Neural crest cell (in vitro differentiated cells): ENCODE results near the gene CCDC91. TPM values are rescaled to one million over a fixed set of nuclear protein-coding genes. Genes with fewer than 3 reads are reported as not detected.

Experiments used
- DNase-seq: peaks from one replicate; pipeline ENCODE4 v3.0.0; 2021; ENCODE audit warnings: low read depth, mixed read lengths, low spot score
- H3K27ac Mint-ChIP-seq: one replicate; pipeline ENCODE4 v1.8.0; 2021; ENCODE audit warnings: mild to moderate bottlenecking, mixed read lengths; ENCODE audit not compliant: unreplicated experiment
- H3K27me3 Mint-ChIP-seq: 2 replicates; pipeline ENCODE4 v1.8.0; 2021; ENCODE audit warnings: low read depth, mild to moderate bottlenecking, mixed read lengths
- H3K36me3 Mint-ChIP-seq: 2 replicates; pipeline ENCODE4 v1.8.0; 2021; ENCODE audit warnings: low read depth, mild to moderate bottlenecking, mixed read lengths
- H3K4me1 Mint-ChIP-seq: 2 replicates; pipeline ENCODE4 v1.8.0; 2021; ENCODE audit warnings: mixed read lengths
- H3K4me3 Mint-ChIP-seq: one replicate; pipeline ENCODE4 v1.8.0; 2021; ENCODE audit warnings: mild to moderate bottlenecking, mixed read lengths
- H3K9me3 Mint-ChIP-seq: 2 replicates; pipeline ENCODE4 v1.8.0; 2021; ENCODE audit warnings: mixed read lengths
- CTCF ChIP-seq: fragments of 200-600 bp; sonication (generic); conservative IDR thresholded peaks from 2 replicates; pipeline ENCODE4 v1.5.0; 2021; ENCODE audit warnings: antibody characterized with exemption, mild to moderate bottlenecking
- total RNA-seq: library from RNA; stranded (reverse); gene quantifications from 2 replicates; pipeline ENCODE4 v1.2.1, GENCODE V29; 2021

CCDC91 gene
- total RNA-seq, 1 donor from 2014 or later, result 13.9 TPM

GRCh38 chr12:28164644-28165275 lies 25.5 kb upstream of the CCDC91 start:
- peaks cover 2% of the 10 kb centered on the region for H3K9me3 Mint-ChIP-seq
- H3K4me3 Mint-ChIP-seq, result no peak overlapping the region
- DNase-seq, result no peak
- no peaks in the 10 kb centered on the region for H3K36me3 Mint-ChIP-seq
- H3K4me1 Mint-ChIP-seq, result peaks cover 14% of the 10 kb centered on the region
- no peaks in the 10 kb centered on the region for H3K27me3 Mint-ChIP-seq
- no peak for TF ChIP-seq CTCF
- no peak overlapping the region for H3K27ac Mint-ChIP-seq

GRCh38 chr12:28167981-28168485 lies 22.2 kb upstream of the CCDC91 start:
- TF ChIP-seq CTCF, result no peak
- peak overlapping the region; percentile 50 for H3K27ac Mint-ChIP-seq

GRCh38 chr12:28171356-28172060 lies 18.7 kb upstream of the CCDC91 start:
- H3K9me3 Mint-ChIP-seq, result peaks cover 5% of the 10 kb centered on the region
- no peak overlapping the region for H3K4me3 Mint-ChIP-seq
- H3K4me1 Mint-ChIP-seq, result no peaks in the 10 kb centered on the region
- no peaks in the 10 kb centered on the region for H3K27me3 Mint-ChIP-seq
- DNase-seq, result no peak
- H3K36me3 Mint-ChIP-seq, result no peaks in the 10 kb centered on the region
- no peak overlapping the region for H3K27ac Mint-ChIP-seq
- TF ChIP-seq CTCF, result no peak

More at GRCh38 chr12:28167981-28168485, 22.2 kb upstream of the CCDC91 start:
- Mint-ChIP-seq H3K4me1 (no peaks in the 10 kb centered on the region), H3K36me3 (no peaks in the 10 kb centered on the region), H3K27me3 (no peaks in the 10 kb centered on the region), H3K4me3 (no peak overlapping the region), H3K9me3 (peaks cover 5% of the 10 kb centered on the region)
- no peak for DNase-seq

- Mint-ChIP-seq H3K4me1 (peaks cover 6% of the 10 kb centered on the region), H3K4me3 (no peak overlapping the region), H3K36me3 (no peaks in the 10 kb centered on the region), H3K27ac (no peak overlapping the region), H3K27me3 (no peaks in the 10 kb centered on the region), H3K9me3 (peaks cover 5% of the 10 kb centered on the region)
- TF ChIP-seq CTCF, result peak; percentile 80
- no peak for DNase-seq
Measured at GRCh38 chr12:28172434-28173030, 17.7 kb upstream of the CCDC91 start.

GRCh38 chr12:28173440-28173839 lies 16.8 kb upstream of the CCDC91 start:
- TF ChIP-seq CTCF, result no peak
- no peak overlapping the region for H3K27ac Mint-ChIP-seq
- no peaks in the 10 kb centered on the region for H3K27me3 Mint-ChIP-seq
- H3K9me3 Mint-ChIP-seq, result peaks cover 3% of the 10 kb centered on the region
- H3K4me3 Mint-ChIP-seq, result no peak overlapping the region
- no peak for DNase-seq
- no peaks in the 10 kb centered on the region for H3K36me3 Mint-ChIP-seq
- peaks cover 6% of the 10 kb centered on the region for H3K4me1 Mint-ChIP-seq
